ENCODE data around the gene SMYD4.

DNA sequence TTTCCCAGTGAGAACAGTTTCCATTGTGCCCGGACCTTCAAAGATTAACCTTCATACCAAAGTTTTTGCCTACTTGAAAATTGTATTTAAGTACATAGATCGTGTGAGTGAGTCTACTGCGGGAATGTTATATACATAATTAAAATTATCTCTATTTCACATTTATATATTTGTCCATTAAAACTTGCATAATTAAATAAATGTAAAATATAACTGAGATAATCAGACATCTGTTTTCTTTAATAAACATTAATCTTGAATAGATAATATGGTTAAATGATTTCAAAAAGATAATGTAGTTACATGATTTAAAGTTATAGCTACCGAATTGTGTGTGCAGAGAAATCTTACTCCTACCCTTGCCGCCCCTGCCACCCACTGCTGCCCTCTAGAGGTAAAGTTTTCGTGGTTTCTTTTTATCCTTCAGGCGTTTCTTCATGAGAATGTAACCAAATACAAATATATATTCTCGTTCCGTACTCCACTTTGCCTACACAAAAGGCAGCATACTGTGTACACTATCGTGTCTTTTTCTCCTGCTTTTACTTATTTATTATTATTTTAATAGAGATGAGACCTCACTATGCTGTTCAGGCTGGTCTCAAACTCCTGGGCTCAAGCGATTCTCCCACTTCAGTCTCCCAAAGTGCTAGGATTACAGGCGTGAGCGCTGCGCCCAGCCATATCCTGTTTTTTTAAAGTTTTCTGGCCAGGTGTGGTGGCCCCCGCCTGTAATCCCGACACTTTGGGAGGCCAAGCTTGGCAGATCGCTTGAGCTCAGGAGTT, 35.7 kb upstream of the SMYD4 start:
- TF ChIP-seq, protein P1, sequence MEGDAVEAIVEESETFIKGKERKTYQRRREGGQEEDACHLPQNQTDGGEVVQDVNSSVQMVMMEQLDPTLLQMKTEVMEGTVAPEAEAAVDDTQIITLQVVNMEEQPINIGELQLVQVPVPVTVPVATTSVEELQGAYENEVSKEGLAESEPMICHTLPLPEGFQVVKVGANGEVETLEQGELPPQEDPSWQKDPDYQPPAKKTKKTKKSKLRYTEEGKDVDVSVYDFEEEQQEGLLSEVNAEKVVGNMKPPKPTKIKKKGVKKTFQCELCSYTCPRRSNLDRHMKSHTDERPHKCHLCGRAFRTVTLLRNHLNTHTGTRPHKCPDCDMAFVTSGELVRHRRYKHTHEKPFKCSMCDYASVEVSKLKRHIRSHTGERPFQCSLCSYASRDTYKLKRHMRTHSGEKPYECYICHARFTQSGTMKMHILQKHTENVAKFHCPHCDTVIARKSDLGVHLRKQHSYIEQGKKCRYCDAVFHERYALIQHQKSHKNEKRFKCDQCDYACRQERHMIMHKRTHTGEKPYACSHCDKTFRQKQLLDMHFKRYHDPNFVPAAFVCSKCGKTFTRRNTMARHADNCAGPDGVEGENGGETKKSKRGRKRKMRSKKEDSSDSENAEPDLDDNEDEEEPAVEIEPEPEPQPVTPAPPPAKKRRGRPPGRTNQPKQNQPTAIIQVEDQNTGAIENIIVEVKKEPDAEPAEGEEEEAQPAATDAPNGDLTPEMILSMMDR (IDR thresholded peaks at IDR 0.05), result no peak
- no peak for TF ChIP-seq POLR2A (IDR thresholded peaks at IDR 0.05)
- TF ChIP-seq EP300 (IDR thresholded peaks at IDR 0.05), result no peak
